ENCODE results near the gene SCNM1.

SCNM1 gene

DNA sequence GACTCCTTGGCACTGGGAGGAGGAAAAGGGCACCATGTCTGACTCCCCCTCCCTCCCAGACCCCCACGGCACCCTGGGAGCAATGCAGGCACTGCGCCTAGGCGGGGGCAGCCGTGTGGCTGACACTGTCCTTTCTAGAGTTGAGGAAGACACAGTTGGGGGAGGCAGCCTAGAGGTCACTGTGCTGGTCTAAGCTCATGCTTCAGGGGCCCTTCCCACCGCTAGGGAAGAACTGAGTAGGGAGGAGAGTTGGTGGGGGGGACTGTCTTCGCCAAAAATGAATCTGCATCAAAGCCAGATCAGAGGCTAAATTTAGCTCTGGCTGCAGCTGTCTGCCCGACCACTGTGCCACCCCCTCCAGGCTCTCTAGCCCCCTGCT lies 22.9 kb upstream of the SCNM1 start:
- TF ChIP-seq, protein P1, sequence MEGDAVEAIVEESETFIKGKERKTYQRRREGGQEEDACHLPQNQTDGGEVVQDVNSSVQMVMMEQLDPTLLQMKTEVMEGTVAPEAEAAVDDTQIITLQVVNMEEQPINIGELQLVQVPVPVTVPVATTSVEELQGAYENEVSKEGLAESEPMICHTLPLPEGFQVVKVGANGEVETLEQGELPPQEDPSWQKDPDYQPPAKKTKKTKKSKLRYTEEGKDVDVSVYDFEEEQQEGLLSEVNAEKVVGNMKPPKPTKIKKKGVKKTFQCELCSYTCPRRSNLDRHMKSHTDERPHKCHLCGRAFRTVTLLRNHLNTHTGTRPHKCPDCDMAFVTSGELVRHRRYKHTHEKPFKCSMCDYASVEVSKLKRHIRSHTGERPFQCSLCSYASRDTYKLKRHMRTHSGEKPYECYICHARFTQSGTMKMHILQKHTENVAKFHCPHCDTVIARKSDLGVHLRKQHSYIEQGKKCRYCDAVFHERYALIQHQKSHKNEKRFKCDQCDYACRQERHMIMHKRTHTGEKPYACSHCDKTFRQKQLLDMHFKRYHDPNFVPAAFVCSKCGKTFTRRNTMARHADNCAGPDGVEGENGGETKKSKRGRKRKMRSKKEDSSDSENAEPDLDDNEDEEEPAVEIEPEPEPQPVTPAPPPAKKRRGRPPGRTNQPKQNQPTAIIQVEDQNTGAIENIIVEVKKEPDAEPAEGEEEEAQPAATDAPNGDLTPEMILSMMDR (IDR thresholded peaks at IDR 0.05; ENCODE audit: low read depth, low read length) = no peak
- no peak for DNase-seq (ENCODE audit: extremely low read depth, low read depth)

DNA sequence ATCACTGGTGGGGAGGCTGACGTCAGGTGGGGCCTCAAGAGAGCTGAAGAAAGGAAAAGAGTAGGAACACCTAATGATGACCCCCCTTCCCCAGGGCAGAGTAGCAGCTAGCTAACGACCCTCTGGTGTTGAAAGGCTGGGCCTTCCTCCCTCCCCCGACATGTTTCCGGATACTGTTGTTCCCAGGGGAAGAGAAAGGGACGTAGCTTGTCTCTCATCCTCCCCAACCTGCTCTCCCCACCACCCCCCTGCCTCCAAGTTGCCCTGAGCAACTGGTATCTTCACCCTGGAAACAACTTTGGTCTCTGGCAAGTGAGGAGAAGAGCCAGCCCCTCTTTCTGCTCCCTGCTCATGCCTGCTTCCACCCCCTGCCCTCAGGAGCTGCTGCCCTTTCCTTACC lies 22.0 kb upstream of the SCNM1 start:
- TF ChIP-seq, protein P1 (IDR thresholded peaks at IDR 0.05; ENCODE audit: low read depth, low read length) = no peak
- DNase-seq (ENCODE audit: extremely low read depth, low read depth) = no peak

DNA sequence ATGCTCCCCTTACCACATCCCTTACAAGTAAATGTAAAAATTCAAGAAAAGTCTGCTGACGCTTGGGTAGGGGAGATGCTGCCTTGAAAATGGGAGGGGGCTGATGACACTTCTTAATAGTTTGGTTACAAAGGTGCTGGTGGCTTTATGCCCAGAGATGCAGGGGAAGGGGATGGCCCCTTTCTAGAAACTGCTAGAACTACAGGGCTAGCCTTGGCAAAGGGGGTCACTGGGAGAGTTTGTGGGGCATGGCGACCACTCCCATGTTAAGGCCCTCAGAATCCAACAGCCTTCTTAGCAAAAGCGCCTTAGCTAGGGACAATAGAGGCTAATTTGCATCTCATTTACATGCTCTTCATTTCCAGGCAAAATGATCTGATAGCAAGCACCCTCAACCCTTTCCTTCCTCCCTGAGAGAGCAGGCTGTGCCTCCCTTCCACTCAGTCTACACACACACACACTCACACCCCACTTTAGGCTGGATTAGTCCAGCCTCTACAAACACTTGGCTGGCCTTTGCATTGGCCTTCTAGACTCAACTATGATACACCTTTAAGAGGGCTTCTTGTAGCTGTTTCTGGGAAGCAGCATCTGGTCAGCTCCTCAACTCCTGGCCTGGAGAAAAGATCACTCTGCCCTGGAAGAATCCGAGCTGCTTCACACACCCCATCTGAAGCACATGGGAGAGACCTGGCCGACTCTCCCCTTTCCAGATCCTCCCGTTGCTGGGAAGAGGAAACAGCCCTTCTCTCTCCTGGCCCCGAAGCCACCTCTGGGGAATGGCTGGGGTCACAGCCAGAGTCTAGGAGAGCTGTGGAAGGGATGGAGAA lies 21.3 kb upstream of the SCNM1 start:
- no peak for DNase-seq (ENCODE audit: extremely low read depth, low read depth)
- TF ChIP-seq, protein P1 (IDR thresholded peaks at IDR 0.05; ENCODE audit: low read depth, low read length) = no peak

DNA sequence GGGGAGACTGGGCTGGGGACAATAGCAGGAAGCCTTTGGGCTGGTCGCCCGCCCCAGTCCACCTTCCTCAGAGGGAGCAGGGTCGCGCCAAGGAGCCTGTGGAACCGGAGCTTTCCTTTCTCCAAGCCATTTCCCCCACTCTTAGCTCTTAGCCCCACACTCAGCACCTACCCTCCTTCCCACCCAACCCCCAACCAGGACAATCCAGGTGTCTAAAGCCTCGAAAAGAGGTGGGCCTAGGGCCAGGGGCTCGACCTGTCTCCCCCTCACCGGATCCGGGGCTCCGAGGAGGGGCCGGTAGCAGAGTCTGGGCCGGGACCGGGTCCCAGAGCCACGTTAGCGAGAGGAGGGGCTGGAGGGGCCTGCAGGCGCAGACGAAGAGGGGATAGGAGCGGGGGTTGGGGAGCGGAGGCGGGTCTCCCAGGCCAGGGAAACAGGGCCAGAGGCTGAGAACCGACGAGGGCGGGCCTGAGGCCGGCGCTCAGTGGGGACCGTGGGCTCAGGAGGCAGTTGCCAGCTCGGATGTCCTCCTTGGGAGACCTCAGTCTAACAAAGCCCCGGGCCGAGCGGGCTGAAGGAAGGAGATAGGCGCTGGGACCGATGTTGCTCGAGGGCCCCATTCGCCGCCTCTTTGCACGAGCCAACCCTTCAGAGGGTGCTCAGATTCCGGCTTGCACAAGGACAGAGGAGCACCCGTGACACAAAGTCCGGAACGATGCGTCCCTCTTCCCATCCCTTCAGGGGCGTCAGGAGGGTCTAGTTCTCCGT lies 20.5 kb upstream of the SCNM1 start:
- TF ChIP-seq, protein P1 (IDR thresholded peaks at IDR 0.05; ENCODE audit: low read depth, low read length) = no peak
- DNase-seq (ENCODE audit: extremely low read depth, low read depth) = no peak

DNA sequence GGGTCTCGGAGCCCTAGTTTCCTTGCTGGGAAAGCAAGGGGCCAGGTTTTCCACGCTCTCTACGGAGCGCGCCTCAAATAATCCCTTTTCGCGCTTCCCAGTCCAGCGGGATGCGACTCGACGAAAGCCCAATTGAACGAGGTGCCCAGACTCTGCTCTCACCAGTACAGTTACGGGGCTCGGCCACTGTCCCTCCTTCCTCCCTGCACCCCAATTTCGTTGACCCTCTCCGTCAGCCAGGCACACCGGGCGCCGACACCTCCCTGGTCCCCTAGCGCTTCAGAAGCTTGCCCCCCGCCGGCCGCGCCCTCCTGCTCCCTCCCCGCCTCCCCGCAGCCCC lies 19.9 kb upstream of the SCNM1 start:
- no peak for DNase-seq (ENCODE audit: extremely low read depth, low read depth)
- TF ChIP-seq, protein P1 (IDR thresholded peaks at IDR 0.05; ENCODE audit: low read depth, low read length) = no peak

DNA sequence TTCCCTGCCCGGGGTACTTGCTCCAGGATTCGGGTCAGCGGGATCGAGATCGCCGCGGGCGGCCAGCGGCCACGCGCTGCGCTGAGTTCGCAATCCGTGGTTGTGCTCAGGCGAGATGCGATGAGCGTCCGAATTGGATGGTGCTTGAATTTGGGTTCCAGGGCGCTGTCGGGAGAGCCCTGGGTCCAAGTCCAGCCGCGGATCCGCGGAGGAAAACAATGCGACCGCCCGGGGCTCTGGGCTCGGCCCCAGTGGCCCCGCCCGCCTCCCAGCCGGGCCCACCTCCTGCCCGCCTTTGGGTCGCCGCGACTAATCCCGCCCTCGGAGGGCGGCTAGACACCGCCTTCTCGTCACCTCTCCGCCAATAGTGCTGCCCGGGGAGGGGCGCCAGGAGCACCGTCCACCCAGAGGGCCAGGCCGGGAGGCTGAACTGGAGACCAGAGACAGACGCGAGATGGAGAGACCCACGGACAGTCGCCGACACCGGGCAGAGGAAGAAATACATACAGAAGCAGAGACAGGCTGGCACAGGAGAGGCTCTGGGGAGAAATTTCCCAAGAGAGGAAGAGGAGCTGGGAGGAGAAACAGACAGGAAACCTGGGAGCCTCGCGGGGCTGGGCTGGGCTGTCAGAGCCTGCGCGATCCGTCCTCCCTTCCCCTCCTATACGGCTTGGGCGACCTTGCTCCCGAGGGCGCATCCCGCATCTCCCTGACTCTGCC lies 19.4 kb upstream of the SCNM1 start, which contains the start of gene SEMA6C:
Gene SEMA6C (minus strand): TSS at position 220 of the 720 bp plus-strand sequence. CDS start 4,010 bp downstream, outside the sequence.
- TF ChIP-seq, protein P1 (IDR thresholded peaks at IDR 0.05; ENCODE audit: low read depth, low read length) = no peak
- peak; percentile 66 for DNase-seq (ENCODE audit: extremely low read depth, low read depth)

All from AG09319 (cell line).